SH-SY5Y (cell line): ENCODE measurements around the gene LPIN2.

Experiments
- GATA2 ChIP-seq: IDR thresholded peaks from 2 replicates; pipeline ENCODE4 v1.6.1; 2011; ENCODE audit warnings: mild to moderate bottlenecking, low read depth, low read length
- GATA3 ChIP-seq: IDR thresholded peaks from 2 replicates; pipeline ENCODE4 v1.6.1; 2011; ENCODE audit warnings: low read depth, mild to moderate bottlenecking, low read length, moderate library complexity

The LPIN2 gene

DNA sequence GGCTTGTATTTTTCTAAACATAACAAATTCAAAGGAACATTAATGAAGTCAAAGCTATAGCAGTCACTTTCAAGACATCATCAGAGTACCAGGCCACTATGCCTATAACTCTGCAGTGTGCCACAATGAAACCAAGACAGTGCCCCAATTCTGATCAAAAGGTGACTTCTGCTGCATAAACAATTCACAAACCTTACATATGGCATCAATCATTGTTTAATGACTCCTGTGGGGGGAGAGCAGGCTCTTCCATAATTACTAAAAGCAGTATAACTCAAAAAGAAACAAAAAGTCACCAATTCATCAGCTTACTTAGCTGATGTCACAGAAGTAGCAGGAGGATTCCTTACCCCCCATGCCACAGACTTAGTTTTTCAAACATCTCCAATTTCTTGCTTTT, 15.5 kb downstream of the LPIN2 start:
- TF ChIP-seq GATA3: no peak
- TF ChIP-seq GATA2: no peak

DNA sequence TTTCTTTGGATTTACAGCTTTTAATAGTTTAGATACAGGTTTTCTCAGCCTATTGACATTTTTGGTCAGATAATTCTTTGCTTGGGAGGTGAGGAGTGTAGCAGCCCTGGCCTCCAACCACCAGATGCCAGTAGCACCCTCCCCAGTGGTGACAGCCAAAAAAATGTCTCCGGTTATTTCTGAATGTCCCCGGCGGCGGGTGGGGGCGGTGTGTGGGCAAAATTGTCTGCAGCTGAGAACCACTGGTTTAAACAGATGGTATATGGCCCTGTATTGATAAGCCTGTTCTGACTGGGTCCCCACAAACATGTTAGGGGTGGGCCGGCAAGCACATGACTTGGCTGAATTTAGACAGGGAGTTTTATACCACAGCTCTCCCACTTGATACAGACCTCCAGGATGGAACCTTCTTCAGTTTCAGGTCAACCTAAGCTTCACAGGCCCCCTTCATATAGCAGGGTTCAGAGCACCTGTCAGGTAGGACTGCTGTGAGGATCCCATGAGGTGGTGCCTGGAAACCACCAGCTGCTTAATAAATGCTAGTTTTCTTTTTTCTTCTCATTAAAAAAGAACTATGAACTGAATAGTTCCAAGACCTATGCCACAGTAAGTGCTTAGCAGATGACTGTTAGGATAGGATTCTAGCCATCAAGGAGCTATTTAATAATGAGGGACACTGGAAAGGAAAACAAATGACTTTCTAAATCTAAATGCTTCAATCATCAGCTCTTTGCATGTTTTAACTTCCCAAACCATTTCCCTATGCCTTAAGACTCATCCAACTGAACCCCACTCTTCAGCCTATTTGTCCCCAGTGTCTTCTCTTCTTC, 18.1 kb downstream of the LPIN2 start:
- TF ChIP-seq GATA3 (no peak), GATA2 (no peak)

DNA sequence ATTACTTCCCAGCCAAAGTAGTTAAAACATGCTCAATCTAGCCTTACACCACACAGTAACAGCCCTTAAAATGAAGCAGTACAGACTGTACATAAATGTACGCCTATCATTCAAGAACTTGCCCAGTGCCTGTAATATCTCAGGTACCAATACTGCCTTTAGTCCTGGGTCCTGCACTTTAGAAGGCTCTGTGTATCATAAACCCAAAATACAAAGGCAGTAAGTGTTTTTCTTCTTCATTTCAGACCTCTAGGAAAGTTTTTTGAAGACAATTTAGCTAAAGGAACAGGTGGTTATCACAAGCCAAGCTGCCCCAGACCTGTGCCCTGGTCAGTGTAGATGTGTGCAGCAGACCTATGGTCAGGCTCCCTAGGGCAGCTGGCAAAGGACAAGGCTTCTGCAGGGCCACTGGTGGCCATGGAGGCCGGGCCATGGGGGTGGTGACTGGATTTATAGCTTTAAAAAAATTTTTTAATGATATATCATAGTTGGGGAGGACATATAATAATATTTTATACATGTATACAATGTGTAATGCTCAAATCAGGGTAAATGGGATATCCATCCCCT, 18.8 kb downstream of the LPIN2 start:
- TF ChIP-seq GATA3: no peak
- no peak for TF ChIP-seq GATA2

- TF ChIP-seq GATA2 (no peak), GATA3 (no peak)
These were observed 19.7 kb downstream of the LPIN2 start for GRCh38 chr18:2992995-2993877.

- TF ChIP-seq GATA3: no peak
- no peak for TF ChIP-seq GATA2
These were observed 21.8 kb downstream of the LPIN2 start for GRCh38 chr18:2990956-2991640.

- no peak for TF ChIP-seq GATA3
- TF ChIP-seq GATA2: no peak
These were observed 24.8 kb downstream of the LPIN2 start for GRCh38 chr18:2987876-2988790.

DNA sequence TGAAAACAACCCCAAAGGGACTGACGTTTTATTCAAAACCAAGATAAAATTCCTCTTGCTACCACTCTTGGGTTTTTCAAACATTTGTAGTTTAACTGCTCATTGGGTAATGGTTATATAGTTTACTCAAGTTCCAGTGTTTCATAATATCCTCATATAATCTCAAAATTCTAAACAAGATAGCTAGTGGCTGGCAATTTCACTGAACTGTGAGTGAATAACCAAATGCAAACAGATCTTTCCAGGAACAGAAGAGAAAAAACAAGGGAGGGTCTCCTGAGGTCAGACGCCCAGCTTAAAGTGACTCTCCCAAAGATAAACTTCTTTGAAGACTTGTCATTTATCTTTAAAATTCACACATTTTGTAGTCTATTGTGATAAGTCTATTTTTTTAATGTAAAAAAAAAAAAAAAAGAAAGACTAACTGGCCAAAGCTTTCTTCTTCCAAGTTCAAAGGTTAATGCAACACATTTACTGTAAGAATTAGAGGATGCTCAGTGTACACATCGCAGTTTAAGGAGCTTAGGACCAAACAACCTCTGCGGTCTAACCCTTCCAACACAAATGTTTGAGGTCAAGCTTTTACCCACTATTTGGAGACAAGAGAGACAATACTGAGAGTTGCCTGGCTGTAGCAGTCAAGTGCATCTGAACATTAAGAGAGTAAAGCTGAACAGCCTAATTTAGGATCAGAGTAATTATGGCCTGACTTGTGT, 26.6 kb downstream of the LPIN2 start:
- TF ChIP-seq GATA2: no peak
- TF ChIP-seq GATA3: no peak

DNA sequence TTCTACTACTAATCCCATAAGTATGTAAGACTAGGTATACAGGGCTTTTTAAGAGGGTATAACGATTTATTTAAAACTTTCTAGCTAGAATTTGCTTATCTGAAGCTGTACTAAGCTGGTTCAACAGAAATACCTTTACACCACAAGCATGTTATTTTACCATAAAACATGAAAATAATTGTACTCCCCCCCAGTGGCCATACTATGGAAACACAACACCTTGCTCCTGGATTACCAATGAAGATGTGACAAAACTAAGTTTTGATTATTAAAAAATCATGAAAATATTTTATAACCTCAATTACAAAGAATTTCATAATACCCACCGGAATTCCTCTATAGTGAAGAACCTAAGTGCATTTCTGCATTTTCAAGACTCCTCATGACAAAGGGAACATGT, 27.3 kb downstream of the LPIN2 start:
- TF ChIP-seq GATA2 (no peak), GATA3 (no peak)

GRCh38 chr18:2984703-2985261, 28.2 kb downstream of the LPIN2 start:
- TF ChIP-seq GATA3: no peak
- TF ChIP-seq GATA2: no peak

DNA sequence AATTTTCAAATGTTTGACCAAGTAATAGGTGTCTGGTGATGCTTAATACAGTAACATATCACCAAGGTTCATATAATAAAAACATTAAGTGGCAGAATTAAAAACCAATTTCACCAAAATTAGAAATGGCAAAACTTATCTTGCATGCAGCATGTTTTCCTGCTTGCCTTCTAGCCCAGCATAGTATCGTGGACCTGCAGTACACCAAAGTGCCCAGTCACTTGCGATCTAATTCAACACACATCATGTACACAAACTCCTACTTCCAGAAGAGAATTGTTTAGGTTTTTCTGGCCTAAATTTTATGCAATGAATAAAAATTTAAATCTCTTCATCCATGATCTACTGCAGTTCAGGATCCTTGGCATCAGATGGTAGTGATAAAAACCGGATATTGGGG, 28.9 kb downstream of the LPIN2 start:
- TF ChIP-seq GATA3: no peak

DNA sequence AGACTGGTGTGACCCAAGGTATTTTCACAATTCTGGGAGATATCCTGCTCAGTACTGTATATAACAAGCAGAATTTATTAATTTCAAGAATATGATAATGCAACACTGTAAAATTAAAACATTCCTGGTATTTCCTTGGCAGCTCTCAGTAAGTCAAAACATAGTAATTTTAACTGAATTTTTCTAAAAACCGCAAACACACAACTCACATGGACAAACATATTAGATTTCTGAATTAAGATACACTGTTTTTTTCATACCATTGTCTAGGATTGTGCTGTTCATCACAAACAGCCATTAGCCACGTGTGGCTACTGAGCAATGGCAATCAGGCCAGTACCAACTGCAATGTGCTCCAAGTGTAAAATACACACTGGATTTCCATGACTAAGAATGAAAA, 29.6 kb downstream of the LPIN2 start:
- TF ChIP-seq GATA2: no peak
